Subcutaneous adipose tissue (tissue), 4 donors: ENCODE measurements around the gene ZG16B. TPM values are rescaled to one million over a fixed set of nuclear protein-coding genes. Genes with fewer than 3 reads are reported as not detected.

Source experiments
- CTCF ChIP-seq: fragments of 450-650 bp; IDR thresholded peaks from one replicate; pipeline ENCODE4 v1.5.1; 2016; ENCODE audit warnings: low read depth, mild to moderate bottlenecking, control low read depth, antibody characterized with exemption, moderate library complexity
- total RNA-seq, 4 donors: library from RNA; depleted of rRNA; stranded (reverse); fragments of >200 nt; gene quantifications; one replicate each; pipeline ENCODE4 v1.1.0, GENCODE V29; 2016

The ZG16B gene
- total RNA-seq, 4 donors from 2014 or later = 3.1 TPM; not detected in 3

GRCh38 chr16:2786061-2786825 lies 43.9 kb upstream of the ZG16B start:
- TF ChIP-seq CTCF = no peak

- no peak for TF ChIP-seq CTCF
These were observed 43.3 kb upstream of the ZG16B start for GRCh38 chr16:2786826-2787151.

GRCh38 chr16:2787406-2787805 lies 42.7 kb upstream of the ZG16B start, which contains the start of gene PRSS33:
Gene PRSS33 (minus strand): TSS chr16:2787560. CDS start chr16:2786547, 1,013 bp downstream.
- TF ChIP-seq CTCF = no peak

GRCh38 chr16:2787961-2788360 lies 42.1 kb upstream of the ZG16B start:
- TF ChIP-seq CTCF = no peak

GRCh38 chr16:2790631-2791030 lies 39.5 kb upstream of the ZG16B start:
- TF ChIP-seq CTCF = no peak

- TF ChIP-seq CTCF = no peak
These were observed 38.9 kb upstream of the ZG16B start for GRCh38 chr16:2791174-2791573.

GRCh38 chr16:2792940-2793339 lies 37.2 kb upstream of the ZG16B start:
- no peak for TF ChIP-seq CTCF
